Stimulated activated CD4-positive, alpha-beta T cell treated with anti-CD3 and anti-CD28 coated beads, TNF-alpha, amount 100 ng/mL, for 48 hours (primary cell): ENCODE measurements around the gene EXOC4.

Source experiments
- DNase-seq, 3 donors: peaks; one replicate each; pipeline ENCODE4 v3.0.0-alpha.2; 2020; ENCODE audit warnings: low read depth in 3 of 3

EXOC4 gene

GRCh38 chr7:133786401-133786937, 533.6 kb downstream of the EXOC4 start:
- no peak for DNase-seq

GRCh38 chr7:133789974-133790373, 537.1 kb downstream of the EXOC4 start:
- DNase-seq, result no peak

GRCh38 chr7:133790911-133791310, 538.0 kb downstream of the EXOC4 start:
- DNase-seq, result no peak

- DNase-seq, result no peak
These were observed 541.6 kb downstream of the EXOC4 start for GRCh38 chr7:133794479-133794878.

- no peak for DNase-seq
These were observed 542.3 kb downstream of the EXOC4 start for GRCh38 chr7:133795068-133795665.

GRCh38 chr7:133796782-133797745, 544.2 kb downstream of the EXOC4 start:
- no peak for DNase-seq

- no peak for DNase-seq
These were observed 545.1 kb downstream of the EXOC4 start for GRCh38 chr7:133797818-133798520.

- no peak for DNase-seq
These were observed 548.5 kb downstream of the EXOC4 start for GRCh38 chr7:133801341-133801740.

- no peak for DNase-seq
These were observed 551.2 kb downstream of the EXOC4 start for GRCh38 chr7:133804127-133804526.

- no peak for DNase-seq
These were observed 552.5 kb downstream of the EXOC4 start for GRCh38 chr7:133805426-133805825.

- no peak for DNase-seq
These were observed 555.0 kb downstream of the EXOC4 start for GRCh38 chr7:133807624-133808492.

GRCh38 chr7:133808493-133808866, 555.6 kb downstream of the EXOC4 start:
- no peak for DNase-seq

- no peak for DNase-seq
These were observed 560.0 kb downstream of the EXOC4 start for GRCh38 chr7:133812877-133813276.

- no peak for DNase-seq
These were observed 562.8 kb downstream of the EXOC4 start for GRCh38 chr7:133815611-133816210.

GRCh38 chr7:133819695-133820094, 566.8 kb downstream of the EXOC4 start:
- DNase-seq, result no peak

- no peak for DNase-seq
These were observed 567.7 kb downstream of the EXOC4 start for GRCh38 chr7:133820584-133820983.

- no peak for DNase-seq
These were observed 568.3 kb downstream of the EXOC4 start for GRCh38 chr7:133821171-133821570.

GRCh38 chr7:133822001-133822641, 569.2 kb downstream of the EXOC4 start:
- no peak for DNase-seq

- DNase-seq, result no peak
These were observed 570.1 kb downstream of the EXOC4 start for GRCh38 chr7:133822868-133823552.

GRCh38 chr7:133824132-133824531, 571.3 kb downstream of the EXOC4 start:
- no peak for DNase-seq
